ENCODE results near the gene IFI27L2. TPM values are rescaled to one million over a fixed set of nuclear protein-coding genes. Genes with fewer than 3 reads are reported as not detected.

IFI27L2 gene
- total and polyA plus RNA-seq, 2 of the 8 experiments (the other 6 are each of a cell fraction or from before 2014, with no cell fraction given), result 14.0 to 69.6 TPM

DNA sequence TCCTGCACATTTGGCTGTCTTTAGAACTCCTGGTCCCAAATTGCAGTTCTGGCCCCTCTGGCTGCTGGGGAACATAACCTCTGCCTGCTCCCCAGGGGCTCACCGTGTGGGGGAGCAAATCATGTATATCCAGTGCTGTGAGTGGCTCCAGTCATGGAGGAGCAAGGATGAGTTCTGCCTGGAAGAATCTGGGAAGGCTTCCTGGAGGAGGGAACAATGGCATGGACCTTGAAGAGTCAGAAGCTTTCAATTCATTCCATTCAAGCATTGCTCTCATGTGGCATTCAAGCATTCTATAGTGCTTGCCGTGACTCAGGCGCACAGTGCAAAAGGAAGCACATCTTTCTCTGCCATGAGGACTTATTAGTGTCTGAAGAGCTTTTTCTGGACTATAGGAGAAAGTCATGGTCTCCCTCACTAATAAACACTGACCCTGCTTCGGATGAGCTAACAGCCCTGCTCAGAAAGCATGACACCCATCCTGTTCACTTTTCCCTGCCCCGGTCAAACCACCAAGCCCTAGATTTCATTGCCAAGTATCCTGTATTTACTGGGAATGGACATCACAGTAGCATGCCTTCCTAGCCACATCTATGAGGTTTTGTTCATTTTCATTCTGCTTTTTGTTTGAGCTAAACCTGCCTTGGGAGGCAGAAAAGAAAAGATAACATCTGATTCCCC, 15.4 kb downstream of the IFI27L2 start:
- DNase-seq (ENCODE audit: low read depth in 1 of 2, low spot score in 2 of 2) (no peak), FAIRE-seq (no peak)
- no peaks in the 10 kb centered on the region for H4K20me1 ChIP-seq (replicated peaks in 1 of 2; ENCODE audit: control insufficient read depth in 1 of 2, insufficient read depth in 2 of 2, low read length in 2 of 2)
- no peaks in the 10 kb centered on the region for H3K79me2 ChIP-seq (ENCODE audit: control insufficient read depth in 1 of 2, insufficient read depth in 2 of 2, low read length in 2 of 2)
- no peak for TF ChIP-seq RFX5 (IDR thresholded peaks at IDR 0.05; ENCODE audit: borderline replicate concordance, low read depth, low read length)
- no peak overlapping the region for H2AFZ ChIP-seq (ENCODE audit: low read length)
- no peaks in the 10 kb centered on the region; a peak in 1 of 7 replicates for H3K27me3 ChIP-seq (replicated peaks in 1 of 4; ENCODE audit: control insufficient read depth in 3 of 4, extremely low read depth in 1 of 4, insufficient read depth in 3 of 4, low read length in 3 of 4)
- no peak overlapping the region for H3K23ac ChIP-seq (ENCODE audit: insufficient read length)
- H3K4me2 ChIP-seq (ENCODE audit: insufficient read depth in 1 of 2, low read depth in 2 of 2, low read length in 2 of 2), result no peak overlapping the region
- 0 out of 4 replicates have a peak, but pooled peaks cover 0 to under 1% of the 10 kb centered on the region in 2 experiments for H3K9me3 ChIP-seq (ENCODE audit: insufficient read depth in 2 of 2, low read depth in 1 of 2, low read length in 1 of 2)
- H3K27ac ChIP-seq (ENCODE audit: low read depth, low read length), result no peak overlapping the region
- no peaks in the 10 kb centered on the region for H3K36me3 ChIP-seq (ENCODE audit: control insufficient read depth in 2 of 4, insufficient read depth in 4 of 4, low read length in 3 of 4)
- no peaks in the 10 kb centered on the region for H3K23me2 ChIP-seq (ENCODE audit: low read depth, low read length)
- 87% methylated on average over 5 of the region's 5 CpGs; no CpG with 5 or more reads in 1 of the 2 experiments for WGBS, 2 experiments (ENCODE audit: extremely low coverage in 1 of 2, insufficient coverage in 1 of 2, insufficient read length in 1 of 2, insufficient replicate concordance in 2 of 2, low coverage in 1 of 2, low lambda C conversion rate in 2 of 2, missing lambda C conversion rate in 1 of 2)
- no peak overlapping the region for H3K4me3 ChIP-seq (ENCODE audit: extremely low read depth in 1 of 4, insufficient read depth in 2 of 4, low read depth in 3 of 4, low read length in 4 of 4)
- H3K4ac ChIP-seq (replicated peaks; ENCODE audit: insufficient read length, low read depth, low read length), result no peak overlapping the region
- no peak overlapping the region for H3K56ac ChIP-seq (replicated peaks; ENCODE audit: insufficient read length, low read depth, low read length)
- ChIA-PET CTCF (ENCODE audit: partially characterized antibody) (interaction anchor here (0.5 to 1.7 kb wide), 8 partner anchors 14 to 275 kb away, joined by 3 to 7 read pairs (median 4); partner anchors contain the start of gene IFI27L2), POLR2A (ENCODE audit: partially characterized antibody) (interaction anchor here (0.9 to 1.9 kb wide), 2 partner anchors 11 to 14 kb away, joined by 3 to 4 read pairs; no protein-coding TSS in a partner anchor)
- H2BK20ac ChIP-seq (ENCODE audit: low read length), result no peak overlapping the region
- no peaks in the 10 kb centered on the region for H3K79me1 ChIP-seq (ENCODE audit: low read depth, low read length)
- no peak overlapping the region for H4K5ac ChIP-seq (ENCODE audit: insufficient read length, low read depth, low read length)
- no peak overlapping the region for H2AK5ac ChIP-seq (ENCODE audit: low read depth, low read length)
- no peak overlapping the region for H4K91ac ChIP-seq (replicated peaks; ENCODE audit: insufficient read length, low read length)
- no peak overlapping the region for H2BK120ac ChIP-seq (replicated peaks; ENCODE audit: low read depth, low read length)
- no peak overlapping the region for H3K14ac ChIP-seq (ENCODE audit: insufficient read length)
- no peak overlapping the region for H3K18ac ChIP-seq (ENCODE audit: extremely low read depth, low read length)
- H2BK5ac ChIP-seq (ENCODE audit: low read depth, low read length), result no peak overlapping the region
- no peak overlapping the region for H2BK15ac ChIP-seq (ENCODE audit: low read length)
- H3K9ac ChIP-seq (replicated peaks in 1 of 4; ENCODE audit: extremely low read depth in 1 of 4, low read depth in 3 of 4, low read length in 3 of 4), result no peak overlapping the region
- no peak overlapping the region for H2BK12ac ChIP-seq (ENCODE audit: low read depth, low read length)
- no peak overlapping the region for H4K8ac ChIP-seq (ENCODE audit: extremely low read depth, insufficient read depth, low read length)
- H3K4me1 ChIP-seq (replicated peaks in 1 of 4; ENCODE audit: control insufficient read depth in 3 of 4, insufficient read depth in 4 of 4, low read length in 3 of 4), result peaks cover 0 to 5% (median under 1%) of the 10 kb centered on the region in 4 experiments; a peak in 2 of 7 replicates
